ENCODE measurements around the gene CHST15.

GRCh38 chr10:124107072-124107471 lies 13.7 kb upstream of the CHST15 start:
- TF ChIP-seq CTCF (CRISPR knock-in tag; IDR thresholded peaks at IDR 0.05) (no peak), FOXJ3 (CRISPR knock-in tag; IDR thresholded peaks at IDR 0.05; ENCODE audit: borderline replicate concordance) (no peak), POLR2AphosphoS5 (IDR thresholded peaks at IDR 0.05; ENCODE audit: low read depth, low read length) (no peak), NPAS2 (CRISPR knock-in tag; IDR thresholded peaks at IDR 0.05; ENCODE audit: borderline replicate concordance) (no peak), CSRNP2 (CRISPR knock-in tag; conservative IDR thresholded peaks at IDR 0.05; ENCODE audit: low read depth) (no peak), ASH2L (IDR thresholded peaks at IDR 0.05; ENCODE audit: insufficient read length, low read depth, low read length) (no peak), ZNF547 (CRISPR knock-in tag; IDR thresholded peaks at IDR 0.05) (no peak), GTF2F1 (IDR thresholded peaks at IDR 0.05; ENCODE audit: low read length) (no peak), ZNF614 (CRISPR knock-in tag; IDR thresholded peaks at IDR 0.05; ENCODE audit: borderline replicate concordance) (no peak), DPF2 (CRISPR knock-in tag; IDR thresholded peaks at IDR 0.05; ENCODE audit: borderline replicate concordance, low read depth) (no peak), PRDM15 (CRISPR knock-in tag; IDR thresholded peaks at IDR 0.05) (no peak)

Data from HepG2 (cell line).